NCI-H1930 (cell line): ENCODE measurements around the gene NPIPA8.
"Not testable (repeated sequence)": the region's sequence is repeated elsewhere in the genome, so short reads cannot be mapped to it uniquely, and the experiment has no call there.

Source experiments
- DNase-seq, 2 experiments: peaks; one replicate each; lab custom pipeline; 2025; lab: John Stamatoyannopoulos, UW

NPIPA8 gene

GRCh38 chr16:18276756-18277155 is 59.8 kb downstream of the NPIPA8 start:
- DNase-seq, result not testable (repeated sequence)

GRCh38 chr16:18270171-18270570 is 66.4 kb downstream of the NPIPA8 start:
- DNase-seq, result not testable (repeated sequence)
